Esophagus muscularis mucosa (tissue), 4 donors: ENCODE measurements around the gene TMEM35B.

Experiments used
- CTCF ChIP-seq, 3 experiments: fragments of 200-600 bp in 2 of 3; fragments of 450-650 bp in 1 of 3; sonication (generic) in 2 of 3; IDR thresholded peaks; one replicate each; pipeline ENCODE4 v1.5.1; 2017 to 2019; ENCODE audit warnings: antibody characterized with exemption in 3 of 3, mild to moderate bottlenecking in 2 of 3, moderate library complexity in 1 of 3
- EP300 ChIP-seq: sonication (generic); formaldehyde crosslinking; IDR thresholded peaks from one replicate; pipeline ENCODE4 v1.6.1; 2017; ENCODE audit warnings: antibody characterized with exemption
- POLR2A ChIP-seq: fragments of 450-650 bp; IDR thresholded peaks from one replicate; pipeline ENCODE4 v1.6.1; 2017; ENCODE audit warnings: antibody characterized with exemption, moderate library complexity, mild to moderate bottlenecking, low read depth
- POLR2AphosphoS5 ChIP-seq, 2 donors: sonication (generic); formaldehyde crosslinking; IDR thresholded peaks; one replicate each; pipeline ENCODE4 v1.6.1; 2017; ENCODE audit warnings: antibody characterized with exemption in 2 of 2

GRCh38 chr1:34988581-34988980 is 3.4 kb upstream of the TMEM35B start:
- no peak for TF ChIP-seq CTCF (IDR thresholded peaks at IDR 0.05)
- no peak for TF ChIP-seq POLR2A
- no peak for TF ChIP-seq POLR2AphosphoS5 (IDR thresholded peaks at IDR 0.05)
- TF ChIP-seq EP300: no peak
